GM19395 (cell line): Measurements from ENCODE around the gene LNX1.

Experiments used
- ATAC-seq: cut with Tn5 transposase; IDR thresholded peaks from one replicate; pipeline ENCODE4 v1.9.1; 2021; ENCODE audit warnings: mild to moderate bottlenecking, moderate library complexity; ENCODE audit not compliant: unreplicated experiment

The LNX1 gene

GRCh38 chr4:53541577-53542206 is 49.6 kb downstream of the LNX1 start:
- ATAC-seq: no peak

DNA sequence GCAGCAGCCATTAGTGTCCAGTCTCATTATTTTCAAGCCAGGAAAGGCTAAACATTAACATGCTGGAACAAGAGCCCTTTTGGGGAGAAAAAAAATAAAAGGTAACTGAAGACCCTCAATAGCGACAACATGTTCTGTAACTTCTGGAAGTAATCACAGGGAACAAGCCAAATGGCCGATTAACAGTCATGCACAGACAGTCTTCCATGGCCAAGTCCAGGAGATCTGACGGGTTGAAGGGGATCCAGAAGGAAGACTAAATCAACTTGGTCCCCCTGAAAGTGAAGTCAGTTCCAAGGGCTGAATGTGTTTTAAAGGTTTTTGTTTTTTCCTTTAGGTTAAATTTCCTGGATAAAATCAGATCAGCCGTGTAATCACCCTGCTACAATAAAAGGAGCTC is 52.5 kb downstream of the LNX1 start:
- ATAC-seq: no peak

GRCh38 chr4:53537606-53538005 is 53.7 kb downstream of the LNX1 start:
- no peak for ATAC-seq

GRCh38 chr4:53536328-53536727 is 55.0 kb downstream of the LNX1 start:
- no peak for ATAC-seq

GRCh38 chr4:53535567-53535966 is 55.7 kb downstream of the LNX1 start:
- no peak for ATAC-seq

GRCh38 chr4:53534684-53535083 is 56.6 kb downstream of the LNX1 start:
- ATAC-seq: no peak

DNA sequence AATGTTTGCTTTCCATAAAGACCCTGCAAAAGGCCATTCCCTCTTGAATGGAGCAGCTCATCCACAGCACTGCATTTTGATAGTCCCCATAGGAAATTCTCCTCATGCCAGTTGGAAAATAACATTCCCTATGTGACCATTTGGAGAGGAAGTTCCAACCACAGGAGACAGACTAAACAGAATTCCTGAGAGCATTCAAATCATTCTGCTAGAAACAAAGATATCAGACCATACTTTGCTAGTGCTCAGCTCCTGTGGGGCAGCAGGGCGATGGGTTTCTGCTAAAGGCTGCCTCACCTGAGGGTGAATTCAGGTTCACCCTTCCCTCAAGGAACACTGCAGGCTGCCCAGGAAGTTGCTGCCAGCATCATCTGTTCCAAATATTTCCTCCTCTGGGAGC is 58.8 kb downstream of the LNX1 start:
- ATAC-seq: no peak

GRCh38 chr4:53531585-53532224 is 59.6 kb downstream of the LNX1 start:
- no peak for ATAC-seq

DNA sequence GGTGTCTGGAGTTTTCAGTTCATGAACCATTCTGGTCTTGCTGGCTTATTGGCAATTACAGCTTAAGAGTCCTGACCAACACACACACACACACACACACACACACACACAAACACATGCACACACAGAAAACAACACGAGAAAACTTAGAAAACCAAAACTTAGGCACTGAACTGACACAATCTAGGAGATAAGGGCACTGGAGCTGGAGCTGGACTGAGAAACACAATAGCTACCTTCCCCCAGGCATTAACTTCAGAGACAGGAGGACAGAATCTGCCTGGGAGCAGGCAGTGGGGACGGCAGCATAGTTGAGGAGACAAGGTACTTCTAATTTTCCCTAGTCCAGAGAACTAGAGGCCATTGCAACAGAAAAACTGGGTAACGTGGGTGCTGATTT is 62.3 kb downstream of the LNX1 start:
- no peak for ATAC-seq

GRCh38 chr4:53527930-53528329 is 63.4 kb downstream of the LNX1 start:
- ATAC-seq: no peak

DNA sequence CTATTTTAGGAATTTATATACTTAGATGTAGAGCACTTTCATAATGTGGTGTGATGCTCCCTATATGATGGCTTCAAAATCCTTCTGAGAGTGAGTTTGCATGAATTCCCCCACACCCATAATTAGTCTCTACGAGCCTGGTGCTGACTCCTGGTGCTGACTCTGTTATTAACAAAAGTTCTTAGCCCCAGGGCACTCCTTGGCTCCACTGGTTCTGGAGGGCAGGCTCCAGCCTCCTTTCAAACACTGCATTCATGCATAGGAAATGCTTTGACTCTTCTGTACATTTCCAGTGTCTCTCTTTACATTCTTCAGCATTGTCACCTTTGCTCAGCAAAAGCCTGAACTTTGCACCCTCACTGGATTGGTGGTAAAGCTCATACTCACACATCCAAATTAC is 64.0 kb downstream of the LNX1 start:
- no peak for ATAC-seq

DNA sequence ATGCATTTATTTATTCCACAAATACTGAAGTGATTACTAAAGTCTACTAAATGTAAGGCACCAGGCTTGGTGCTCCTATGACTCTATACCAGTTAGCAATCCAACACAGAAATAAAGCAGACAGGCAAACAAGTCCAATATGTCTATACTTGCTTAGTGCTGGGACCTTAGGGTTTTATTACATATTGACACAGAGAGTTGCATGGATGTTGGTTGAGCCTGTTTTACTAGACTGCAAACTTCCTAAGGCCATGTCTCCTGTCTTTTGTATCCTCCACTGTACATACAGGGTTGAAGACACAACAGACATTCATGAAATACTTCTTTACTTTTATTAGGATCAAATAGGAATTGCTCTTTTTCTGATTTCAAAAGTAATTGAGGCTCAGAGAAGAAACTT is 69.0 kb downstream of the LNX1 start:
- no peak for ATAC-seq

- no peak for ATAC-seq
Measured at GRCh38 chr4:53520116-53520515, 71.2 kb downstream of the LNX1 start.

DNA sequence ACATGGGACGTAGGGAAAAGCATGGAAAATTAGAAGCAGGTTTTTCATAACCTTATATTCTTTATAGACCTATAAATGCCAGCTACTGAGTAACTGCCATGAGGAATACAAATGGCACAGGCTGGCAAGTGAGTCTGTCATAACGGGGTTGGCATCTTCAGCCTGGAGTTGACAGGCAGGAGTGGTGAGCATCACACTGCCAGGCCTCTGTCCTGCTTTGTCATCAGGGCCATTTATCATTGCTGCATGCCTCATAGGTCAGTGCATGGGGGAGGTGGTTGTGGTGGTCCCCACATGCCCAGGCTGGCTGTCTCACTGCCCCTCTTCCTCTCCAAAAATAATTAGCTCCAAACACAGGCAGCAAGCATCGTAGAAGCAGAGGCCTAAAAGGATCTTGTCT is 72.5 kb downstream of the LNX1 start:
- ATAC-seq: no peak

DNA sequence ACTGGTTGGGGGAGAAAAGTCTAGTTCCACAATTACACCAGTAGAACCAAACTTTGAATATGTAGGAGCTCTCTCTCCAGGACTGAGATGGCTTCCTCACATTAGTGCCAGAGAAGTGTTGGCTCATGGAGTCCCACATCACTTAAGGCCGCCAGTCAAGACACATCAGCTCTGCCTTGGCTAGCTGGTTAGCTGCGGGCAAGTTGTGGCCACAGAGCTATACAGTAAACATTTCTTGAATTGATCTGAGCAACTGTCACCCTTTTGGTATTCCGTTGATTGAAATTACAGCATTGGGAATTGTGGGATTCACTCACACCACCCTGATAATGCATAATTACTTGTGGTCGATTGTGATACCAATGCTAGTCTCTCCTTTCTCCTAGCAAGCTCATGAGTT is 76.2 kb downstream of the LNX1 start:
- ATAC-seq: no peak

DNA sequence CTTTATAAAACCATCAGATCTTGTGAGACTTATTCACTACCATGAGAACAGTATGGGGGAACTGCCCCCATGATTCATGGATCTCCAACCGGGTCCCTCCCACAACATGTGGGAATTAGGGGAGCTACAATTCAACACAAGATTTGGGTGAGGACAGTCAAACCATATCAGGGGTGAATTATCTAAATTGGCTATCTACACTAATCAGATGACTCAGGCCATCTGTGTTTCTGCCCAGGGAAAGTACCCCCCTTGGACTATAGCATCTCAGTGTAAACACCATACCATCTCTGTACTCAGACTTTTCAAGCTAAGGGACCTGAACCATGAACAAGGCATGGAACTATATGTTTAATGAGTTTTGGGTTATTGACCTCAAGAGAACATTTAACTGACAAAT is 76.8 kb downstream of the LNX1 start:
- ATAC-seq: no peak

DNA sequence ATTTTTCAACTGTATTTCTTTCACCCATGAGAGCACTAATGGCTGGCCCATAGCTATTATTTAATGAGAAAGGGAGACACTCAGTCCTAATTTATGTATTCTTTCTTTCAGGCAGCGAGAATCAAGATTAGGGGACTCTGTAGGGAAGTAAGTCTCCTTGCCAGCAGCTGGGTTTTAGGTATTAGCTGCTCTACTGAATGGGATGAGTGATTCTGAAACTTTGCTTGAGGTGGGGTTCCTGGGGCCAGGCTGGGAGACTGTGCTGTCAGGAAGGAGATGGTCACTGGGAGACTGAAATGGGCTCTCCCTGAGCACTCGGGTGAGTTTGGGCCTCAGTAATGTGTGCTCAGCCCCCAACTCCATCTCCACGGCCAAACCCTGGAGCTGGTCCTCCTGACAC is 78.7 kb downstream of the LNX1 start:
- ATAC-seq: no peak

GRCh38 chr4:53511014-53511413 is 80.3 kb downstream of the LNX1 start:
- no peak for ATAC-seq

DNA sequence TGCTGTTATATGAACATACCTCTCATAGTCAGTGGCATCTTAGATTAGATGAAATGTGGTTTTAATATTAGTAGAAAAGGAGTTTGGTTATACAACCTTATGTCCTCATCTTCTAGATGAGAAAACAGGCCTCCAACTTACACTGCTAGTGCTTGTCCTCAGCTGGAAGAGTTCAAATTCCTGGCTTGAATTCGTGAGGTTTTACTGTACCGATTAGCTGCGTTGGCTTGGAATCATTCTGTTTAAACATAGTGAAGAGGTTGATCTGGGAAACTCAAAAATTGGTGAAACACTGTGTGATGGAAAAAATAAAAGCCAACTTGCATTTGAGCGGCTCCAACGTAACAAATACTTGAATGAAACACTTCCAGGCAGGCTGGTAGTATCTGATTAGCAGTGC is 81.0 kb downstream of the LNX1 start:
- ATAC-seq: no peak

DNA sequence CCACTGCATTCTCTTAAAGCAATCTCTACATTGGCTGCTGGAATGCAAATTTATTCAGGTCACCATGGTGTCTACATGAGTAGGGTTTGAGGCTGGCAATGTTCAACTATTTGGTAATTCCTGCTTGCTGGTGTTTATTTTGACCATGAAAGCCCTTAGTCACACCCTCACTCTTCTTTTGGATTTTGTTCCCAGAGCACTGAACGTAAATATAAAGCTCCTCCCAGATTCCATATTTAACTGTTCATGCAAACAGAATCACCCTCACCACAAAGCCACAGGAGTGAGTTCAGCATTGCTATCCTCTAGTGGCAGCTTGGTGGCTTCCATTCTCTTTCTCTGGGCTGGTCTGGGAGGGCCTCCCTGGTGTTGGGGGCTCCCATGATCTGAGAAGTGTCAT is 82.8 kb downstream of the LNX1 start:
- ATAC-seq: no peak

GRCh38 chr4:53507671-53508286 is 83.5 kb downstream of the LNX1 start:
- no peak for ATAC-seq

GRCh38 chr4:53507058-53507457 is 84.2 kb downstream of the LNX1 start:
- ATAC-seq: no peak

DNA sequence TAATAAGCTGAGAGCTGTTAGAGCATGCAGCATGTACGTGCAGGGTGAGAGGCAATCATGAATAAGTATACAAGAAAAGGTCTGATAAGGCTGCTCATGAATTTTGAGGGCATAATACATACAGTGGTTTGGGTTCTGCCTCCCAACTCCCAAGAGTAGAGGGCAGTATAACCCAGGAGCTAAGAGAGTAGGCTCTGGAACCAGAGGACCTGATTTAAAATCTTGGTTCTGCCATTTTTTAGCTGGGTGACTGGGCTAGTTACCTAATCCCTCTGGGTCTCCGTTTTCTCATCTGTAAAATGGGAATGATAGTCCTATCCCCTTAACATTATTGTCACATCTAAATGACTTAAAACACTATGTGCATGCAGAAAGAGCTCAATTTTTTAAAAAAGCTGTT is 85.3 kb downstream of the LNX1 start:
- no peak for ATAC-seq
